ENCODE results near the gene PAPPA2.

- TF ChIP-seq POLR2AphosphoS5 (IDR thresholded peaks at IDR 0.05) (no peak), CTCF (IDR thresholded peaks at IDR 0.05) (no peak), POLR2A (IDR thresholded peaks at IDR 0.05) (no peak), EP300 (IDR thresholded peaks at IDR 0.05; ENCODE audit: low read depth) (no peak)
Observed at GRCh38 chr1:176733661-176734060, 270.7 kb downstream of the PAPPA2 start.

All from transverse colon (tissue), 4 donors.